ENCODE data around the gene ROBO1. TPM values are rescaled to one million over a fixed set of nuclear protein-coding genes. Genes with fewer than 3 reads are reported as not detected.

ROBO1 gene
- total and polyA plus RNA-seq, 2 donors (not counting 1 experiment from before 2014, with no cell fraction given) = 0.27 to 3.2 TPM

DNA sequence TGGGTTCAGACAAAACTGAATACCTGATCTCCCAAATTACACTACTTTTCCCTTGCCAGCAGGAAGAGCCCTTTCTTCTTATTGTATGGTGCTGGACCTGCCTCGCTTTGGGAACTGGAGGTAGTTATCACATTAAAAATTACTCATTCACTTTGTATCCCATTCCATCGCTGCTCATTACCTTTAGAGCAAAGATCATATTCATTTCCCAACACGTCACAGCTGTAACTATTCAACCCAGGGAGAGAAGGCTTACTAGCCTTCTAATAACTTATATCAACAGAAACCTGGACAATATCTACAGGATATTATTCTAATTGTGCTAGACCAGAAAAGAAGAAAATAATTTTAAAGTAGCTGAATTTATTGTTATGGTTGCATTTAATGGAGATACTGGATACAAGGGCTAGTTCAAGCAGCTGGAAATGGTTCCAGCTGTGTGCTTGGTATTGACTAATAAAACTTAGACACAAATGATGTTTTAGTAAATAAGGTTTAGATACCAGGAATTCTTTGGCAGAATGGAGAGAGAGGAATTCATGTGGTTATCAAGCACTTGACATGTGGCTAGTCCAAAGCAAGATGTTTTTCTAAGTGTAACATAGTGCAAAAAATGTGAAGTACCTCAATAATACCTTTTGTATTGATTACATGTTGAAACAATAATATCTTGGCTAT lies 656.3 kb downstream of the ROBO1 start:
- TF ChIP-seq CTCF (IDR thresholded peaks at IDR 0.05) (no peak), EZH2 (IDR thresholded peaks at IDR 0.05; ENCODE audit: borderline replicate concordance, insufficient read depth, low read depth, low read length, poor library complexity, severe bottlenecking) (no peak)

GRCh38 chr3:79109754-79110153 lies 658.0 kb downstream of the ROBO1 start:
- no peak overlapping the region for H3K27ac Mint-ChIP-seq
- POLR2A ChIA-PET = no interaction called here
- Histone ChIP-seq H3K79me2 (ENCODE audit: control insufficient read depth, insufficient read depth, low read length) (no peaks in the 10 kb centered on the region), H3K4me2 (replicated peaks; ENCODE audit: low read depth, low read length, poor library complexity, severe bottlenecking) (no peak overlapping the region), H3K36me3 (replicated peaks in 1 of 2; ENCODE audit: control extremely low read depth in 1 of 2, control insufficient read depth in 1 of 2, extremely low read depth in 1 of 2, insufficient read depth in 2 of 2, low read length in 1 of 2) (no peaks in the 10 kb centered on the region), H2AFZ (ENCODE audit: insufficient read depth, low read depth, low read length, poor library complexity, severe bottlenecking) (no peak overlapping the region), H4K20me1 (ENCODE audit: control insufficient read depth, insufficient read depth, low read length, poor library complexity, severe bottlenecking) (no peaks in the 10 kb centered on the region), H3K9me3 (ENCODE audit: control extremely low read depth in 1 of 3, control insufficient read depth in 2 of 3, insufficient read depth in 1 of 3, low read length in 2 of 3) (no peaks in the 10 kb centered on the region), H3K4me3 (ENCODE audit: control extremely low read depth in 1 of 5, extremely low read depth in 1 of 5, insufficient read depth in 1 of 5, low read depth in 2 of 5, low read length in 4 of 5) (no peak overlapping the region), H3K27ac (ENCODE audit: low read length in 2 of 2) (no peak overlapping the region), H3K9ac (ENCODE audit: low read length) (no peak overlapping the region), H3K4me1 (ENCODE audit: control insufficient read depth in 2 of 2, insufficient read depth in 2 of 2, low read length in 2 of 2) (no peaks in the 10 kb centered on the region), H3K27me3 (replicated peaks in 1 of 4; ENCODE audit: control extremely low read depth in 1 of 4, control insufficient read depth in 3 of 4, insufficient read depth in 4 of 4, low read length in 3 of 4) (no peaks in the 10 kb centered on the region)
- H3K27me3 Mint-ChIP-seq = no peaks in the 10 kb centered on the region
- DNase-seq (no peak), ATAC-seq (ENCODE audit: low read depth) (no peak)
- intact Hi-C loops (cut with micrococcal nuclease) = no loop called here
- TF ChIP-seq CTCF (IDR thresholded peaks at IDR 0.05) = no peak
- TF ChIP-seq EZH2 (IDR thresholded peaks at IDR 0.05; ENCODE audit: borderline replicate concordance, insufficient read depth, low read depth, low read length, poor library complexity, severe bottlenecking) = no peak
- H3K9me3 Mint-ChIP-seq (ENCODE audit: insufficient read depth) = no peaks in the 10 kb centered on the region
- CTCF ChIA-PET = no interaction called here
- no CpG with 5 or more reads among the region's 2 CpGs for WGBS (ENCODE audit: insufficient coverage)
- H3K4me1 Mint-ChIP-seq = no peaks in the 10 kb centered on the region
- no peak overlapping the region for H3K4me3 Mint-ChIP-seq

More for the DNA sequence above, 656.3 kb downstream of the ROBO1 start:
- ATAC-seq (ENCODE audit: low read depth) (no peak), DNase-seq (no peak)
- Histone ChIP-seq H4K20me1 (ENCODE audit: control insufficient read depth, insufficient read depth, low read length, poor library complexity, severe bottlenecking) (no peaks in the 10 kb centered on the region), H3K79me2 (ENCODE audit: control insufficient read depth, insufficient read depth, low read length) (no peaks in the 10 kb centered on the region), H2AFZ (ENCODE audit: insufficient read depth, low read depth, low read length, poor library complexity, severe bottlenecking) (no peak overlapping the region), H3K9me3 (ENCODE audit: control extremely low read depth in 1 of 3, control insufficient read depth in 2 of 3, insufficient read depth in 1 of 3, low read length in 2 of 3) (no peaks in the 10 kb centered on the region), H3K4me1 (ENCODE audit: control insufficient read depth in 2 of 2, insufficient read depth in 2 of 2, low read length in 2 of 2) (no peaks in the 10 kb centered on the region), H3K9ac (ENCODE audit: low read length) (no peak overlapping the region), H3K4me3 (ENCODE audit: control extremely low read depth in 1 of 5, extremely low read depth in 1 of 5, insufficient read depth in 1 of 5, low read depth in 2 of 5, low read length in 4 of 5) (no peak overlapping the region), H3K27me3 (replicated peaks in 1 of 4; ENCODE audit: control extremely low read depth in 1 of 4, control insufficient read depth in 3 of 4, insufficient read depth in 4 of 4, low read length in 3 of 4) (no peaks in the 10 kb centered on the region), H3K27ac (ENCODE audit: low read length in 2 of 2) (no peak overlapping the region), H3K36me3 (replicated peaks in 1 of 2; ENCODE audit: control extremely low read depth in 1 of 2, control insufficient read depth in 1 of 2, extremely low read depth in 1 of 2, insufficient read depth in 2 of 2, low read length in 1 of 2) (no peaks in the 10 kb centered on the region), H3K4me2 (replicated peaks; ENCODE audit: low read depth, low read length, poor library complexity, severe bottlenecking) (no peak overlapping the region)
- Mint-ChIP-seq H3K27ac (no peak overlapping the region), H3K4me3 (no peak overlapping the region), H3K27me3 (no peaks in the 10 kb centered on the region), H3K9me3 (ENCODE audit: insufficient read depth) (peaks cover 2% of the 10 kb centered on the region), H3K4me1 (no peaks in the 10 kb centered on the region)
- ChIA-PET CTCF (no interaction called here), POLR2A (no interaction called here)
- intact Hi-C loops (cut with micrococcal nuclease) = no loop called here
- 100% methylated on average over 1 of the region's 3 CpGs for WGBS (ENCODE audit: insufficient coverage)

Data from B cell (primary cell).